DND-41 (cell line): Measurements from ENCODE around the gene CTSG.
"Not testable (repeated sequence)": the region's sequence is repeated elsewhere in the genome, so short reads cannot be mapped to it uniquely, and the experiment has no call there.

Experiments used
- ATAC-seq: fragments of 200-7000 bp; cut with Tn5 transposase; 3 replicates; pipeline ENCODE4 v1.9.1; 2021; ENCODE audit warnings: low read depth; ENCODE audit not compliant: insufficient read depth
- DNase-seq: peaks from one replicate; pipeline ENCODE4 v3.0.0-alpha.2; 2020
- H2AFZ ChIP-seq: 2 replicates; pipeline ENCODE4 v1.6.0; 2012; ENCODE audit warnings: low read depth, low read length
- H3K27ac ChIP-seq: 2 replicates; pipeline ENCODE4 v1.5.1; 2012; ENCODE audit warnings: low read length, inconsistent platforms
- H3K27me3 ChIP-seq: fragments of 200-600 bp; sonication (generic); 2 replicates; pipeline ENCODE4 v1.6.0; 2012; ENCODE audit warnings: low read length, mild to moderate bottlenecking, inconsistent platforms; ENCODE audit not compliant: insufficient read depth, poor library complexity
- H3K36me3 ChIP-seq: 2 replicates; pipeline ENCODE4 v1.5.1; 2012; ENCODE audit warnings: low read length, inconsistent platforms; ENCODE audit not compliant: insufficient read depth
- H3K4me1 ChIP-seq: 2 replicates; pipeline ENCODE4 v1.5.1; 2012; ENCODE audit warnings: mild to moderate bottlenecking, low read length; ENCODE audit not compliant: insufficient read depth
- H3K4me2 ChIP-seq: 2 replicates; pipeline ENCODE4 v1.6.0; 2012; ENCODE audit warnings: mild to moderate bottlenecking, moderate library complexity, low read length, inconsistent platforms; ENCODE audit not compliant: insufficient read depth
- H3K4me3 ChIP-seq, 2 experiments: fragments of 200-600 bp in 1 of 2; shearing (Covaris generic) in 1 of 2; 2 replicates each; pipeline ENCODE4 v1.5.1; 2012 to 2016; ENCODE audit warnings: inconsistent platforms in 2 of 2, low read length in 2 of 2, mild to moderate bottlenecking in 2 of 2, low read depth in 1 of 2, moderate library complexity in 1 of 2
- H3K79me2 ChIP-seq: 2 replicates; pipeline ENCODE4 v1.6.0; 2012; ENCODE audit warnings: low read length, inconsistent platforms; ENCODE audit not compliant: insufficient read depth
- H3K9ac ChIP-seq: 2 replicates; pipeline ENCODE4 v1.6.0; 2012; ENCODE audit warnings: low read depth, mild to moderate bottlenecking, inconsistent platforms, low read length, moderate library complexity
- H3K9me3 ChIP-seq: 2 replicates; pipeline ENCODE4 v1.5.1; 2012; ENCODE audit warnings: low read length, moderate library complexity, mild to moderate bottlenecking, inconsistent platforms; ENCODE audit not compliant: insufficient read depth, severe bottlenecking
- H4K20me1 ChIP-seq: 2 replicates; pipeline ENCODE4 v1.6.0; 2012; ENCODE audit warnings: low read length; ENCODE audit not compliant: insufficient read depth
- CTCF ChIP-seq: IDR thresholded peaks from 2 replicates; pipeline ENCODE4 v1.5.1; 2012; ENCODE audit warnings: borderline replicate concordance, low read length, moderate library complexity, mild to moderate bottlenecking; ENCODE audit not compliant: poor library complexity, severe bottlenecking; ENCODE audit errors: extremely low read depth
- EZH2 ChIP-seq: IDR thresholded peaks from 3 replicates; pipeline ENCODE4 v1.6.1; 2012; ENCODE audit warnings: borderline replicate concordance, low read depth, mild to moderate bottlenecking, moderate library complexity, low read length, inconsistent platforms; ENCODE audit not compliant: severe bottlenecking

CTSG gene

GRCh38 chr14:24563505-24563904, 12.5 kb downstream of the CTSG start:
- Histone ChIP-seq H3K4me3 (no peak overlapping the region), H3K4me1 (no peaks in the 10 kb centered on the region), H3K27me3 (no peaks in the 10 kb centered on the region), H3K27ac (no peak overlapping the region), H3K9me3 (peaks cover 7% of the 10 kb centered on the region), H3K79me2 (no peaks in the 10 kb centered on the region), H3K36me3 (no peaks in the 10 kb centered on the region), H4K20me1 (no peaks in the 10 kb centered on the region), H2AFZ (no peak overlapping the region), H3K9ac (no peak overlapping the region), H3K4me2 (no peak overlapping the region)
- TF ChIP-seq EZH2 (no peak), CTCF (no peak)
- no peak for ATAC-seq
- DNase-seq = no peak

DNA sequence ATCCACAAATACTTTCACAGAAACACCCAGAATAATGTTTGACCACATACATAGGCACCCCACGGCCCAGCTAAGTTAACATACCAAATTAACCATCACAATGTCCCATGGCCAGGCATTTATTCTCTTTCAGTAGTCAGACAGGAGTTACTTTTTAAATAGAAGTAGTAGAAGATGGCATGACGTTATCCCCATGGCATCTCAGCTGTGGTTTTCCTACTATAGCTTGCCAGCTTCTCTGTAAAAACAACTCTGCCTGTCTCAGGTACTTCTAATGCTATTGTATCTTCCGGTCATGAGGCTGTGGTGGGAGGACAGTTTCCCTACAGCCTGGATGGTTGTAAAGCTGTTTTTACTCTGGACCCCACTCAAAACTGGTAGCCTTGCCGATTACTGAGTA, 19.3 kb downstream of the CTSG start:
- DNase-seq (no peak), ATAC-seq (no peak)
- Histone ChIP-seq H3K27me3 (no peaks in the 10 kb centered on the region), H3K4me1 (no peaks in the 10 kb centered on the region), H3K9me3 (no peaks in the 10 kb centered on the region), H2AFZ (no peak overlapping the region), H3K27ac (no peak overlapping the region), H3K79me2 (no peaks in the 10 kb centered on the region), H3K36me3 (no peaks in the 10 kb centered on the region), H4K20me1 (no peaks in the 10 kb centered on the region), H3K4me2 (no peak overlapping the region), H3K4me3 (no peak overlapping the region), H3K9ac (no peak overlapping the region)
- no peak for TF ChIP-seq EZH2
- no peak for TF ChIP-seq CTCF

- not testable (repeated sequence) for H3K36me3 ChIP-seq, H3K27me3 ChIP-seq, H4K20me1 ChIP-seq, H3K9ac ChIP-seq, H3K9me3 ChIP-seq, H3K27ac ChIP-seq, DNase-seq, H3K4me2 ChIP-seq, H2AFZ ChIP-seq, H3K4me3 ChIP-seq, ATAC-seq, H3K4me1 ChIP-seq, H3K79me2 ChIP-seq
Observed at GRCh38 chr14:24549064-24549463, 27.0 kb downstream of the CTSG start.

- no peak for ATAC-seq
- TF ChIP-seq EZH2 = no peak
- TF ChIP-seq CTCF = no peak
Observed at GRCh38 chr14:24542346-24542936, 33.6 kb downstream of the CTSG start.

More at GRCh38 chr14:24542346-24542936, 33.6 kb downstream of the CTSG start:
- Histone ChIP-seq H3K27ac (no peak overlapping the region), H3K4me2 (no peak overlapping the region), H3K27me3 (no peaks in the 10 kb centered on the region), H4K20me1 (no peaks in the 10 kb centered on the region), H3K9me3 (no peaks in the 10 kb centered on the region), H3K79me2 (no peaks in the 10 kb centered on the region), H3K36me3 (no peaks in the 10 kb centered on the region), H3K4me1 (no peaks in the 10 kb centered on the region), H3K4me3 (no peak overlapping the region), H3K9ac (no peak overlapping the region), H2AFZ (no peak overlapping the region)
- DNase-seq = no peak
